Neuronal stem cell (in vitro differentiated cells): ENCODE measurements around the gene MTCH1.
A peak's percentile ranks its signal among the peaks of the same experiment; 100 is the strongest.

Source experiments
- DNase-seq: peaks from one replicate; pipeline ENCODE4 v3.0.0-alpha.2; 2013; ENCODE audit warnings: low spot score
- H2AFZ ChIP-seq: one replicate; pipeline ENCODE4 v1.6.1; 2013; ENCODE audit warnings: mild to moderate bottlenecking, low read length, inconsistent platforms
- H2AK5ac ChIP-seq: 2 replicates; pipeline ENCODE4 v1.6.1; 2013; ENCODE audit warnings: low read depth, mild to moderate bottlenecking, inconsistent platforms, low read length, moderate library complexity, mixed read lengths
- H2BK120ac ChIP-seq: 2 replicates; pipeline ENCODE4 v1.6.1; 2013; ENCODE audit warnings: low read depth, mild to moderate bottlenecking, inconsistent platforms, low read length, moderate library complexity, mixed read lengths
- H2BK12ac ChIP-seq: one replicate; pipeline ENCODE4 v1.6.1; 2013; ENCODE audit warnings: low read length, inconsistent platforms
- H2BK15ac ChIP-seq: 2 replicates; pipeline ENCODE4 v1.6.1; 2013; ENCODE audit warnings: mild to moderate bottlenecking, low read length, inconsistent platforms, mixed read lengths
- H2BK5ac ChIP-seq: one replicate; pipeline ENCODE4 v1.6.1; 2013; ENCODE audit warnings: inconsistent platforms, mild to moderate bottlenecking, low read length, moderate library complexity
- H3K14ac ChIP-seq: one replicate; pipeline ENCODE4 v1.6.1; 2013; ENCODE audit warnings: low read length, inconsistent platforms
- H3K18ac ChIP-seq: 2 replicates; pipeline ENCODE4 v1.6.1; 2013; ENCODE audit warnings: low read length, inconsistent platforms
- H3K23ac ChIP-seq: 2 replicates; pipeline ENCODE4 v1.6.1; 2013; ENCODE audit warnings: low read depth, mild to moderate bottlenecking, mixed read lengths, low read length, inconsistent platforms; ENCODE audit not compliant: poor library complexity
- H3K27ac ChIP-seq: replicated peaks from 3 replicates; pipeline ENCODE4 v1.5.1; 2013; ENCODE audit warnings: low read length, inconsistent platforms
- H3K27me3 ChIP-seq, 3 experiments: 2 replicates each; pipeline ENCODE4 v1.6.1; 2013; ENCODE audit warnings: low read length in 3 of 3, mild to moderate bottlenecking in 2 of 3, inconsistent platforms in 1 of 3, low read depth in 1 of 3, mixed read lengths in 1 of 3, moderate library complexity in 1 of 3; ENCODE audit not compliant: control insufficient read depth in 3 of 3, insufficient read depth in 3 of 3
- H3K36me3 ChIP-seq, 2 donors: replicated peaks in 1 of 2; 2 replicates each; pipeline ENCODE4 v1.6.1; 2013; ENCODE audit warnings: low read length in 2 of 2; ENCODE audit not compliant: control insufficient read depth in 2 of 2, insufficient read depth in 2 of 2
- H3K4ac ChIP-seq: 2 replicates; pipeline ENCODE4 v1.6.1; 2013; ENCODE audit warnings: inconsistent platforms, mild to moderate bottlenecking, low read length, moderate library complexity
- H3K4me1 ChIP-seq, 2 donors: 1 replicate in 1 of 2; 2 replicates in 1 of 2; pipeline ENCODE4 v1.6.1; 2013; ENCODE audit warnings: low read length in 2 of 2, low read depth in 1 of 2; ENCODE audit not compliant: control insufficient read depth in 2 of 2, insufficient read depth in 1 of 2
- H3K4me2 ChIP-seq: one replicate; pipeline ENCODE4 v1.6.1; 2013; ENCODE audit warnings: mild to moderate bottlenecking, low read length, inconsistent platforms; ENCODE audit not compliant: insufficient read depth, poor library complexity, severe bottlenecking
- H3K4me3 ChIP-seq, 2 donors: 2 replicates each; pipeline ENCODE4 v1.5.1; 2013; ENCODE audit warnings: low read length in 2 of 2, mild to moderate bottlenecking in 2 of 2, inconsistent platforms in 1 of 2, moderate library complexity in 1 of 2
- H3K79me1 ChIP-seq: one replicate; pipeline ENCODE4 v1.6.1; 2013; ENCODE audit warnings: low read depth, mild to moderate bottlenecking, inconsistent platforms, low read length, moderate library complexity
- H3K9ac ChIP-seq: one replicate; pipeline ENCODE4 v1.6.1; 2013; ENCODE audit warnings: mild to moderate bottlenecking, low read depth, low read length, inconsistent platforms; ENCODE audit not compliant: poor library complexity
- H3K9me3 ChIP-seq, 2 donors: replicated peaks in 1 of 2; 2 replicates each; pipeline versions ENCODE3 to v1.6.1; 2013; ENCODE audit warnings: low read length in 2 of 2, mild to moderate bottlenecking in 2 of 2, inconsistent platforms in 1 of 2, low read depth in 1 of 2, mixed read lengths in 1 of 2, moderate library complexity in 1 of 2; ENCODE audit not compliant: control insufficient read depth in 2 of 2, insufficient read depth in 1 of 2
- H4K8ac ChIP-seq: one replicate; pipeline ENCODE4 v1.6.1; 2013; ENCODE audit warnings: low read depth, mild to moderate bottlenecking, inconsistent platforms, low read length, moderate library complexity
- H4K91ac ChIP-seq: one replicate; pipeline ENCODE4 v1.6.1; 2013; ENCODE audit warnings: low read length, low read depth, mild to moderate bottlenecking, inconsistent platforms; ENCODE audit not compliant: poor library complexity
- WGBS, 2 donors: extraction: QIAGEN DNeasy Blood & Tissue Kit; methylation state at CpG; one replicate each; pipeline ENCODE4 v1.1.7; 2013; ENCODE audit warnings: missing lambda C conversion rate in 2 of 2, mixed read lengths in 1 of 2; ENCODE audit not compliant: insufficient read length in 2 of 2, insufficient replicate concordance in 1 of 2; ENCODE audit errors: extremely low coverage in 2 of 2; 5-methylcytosine and 5-hydroxymethylcytosine counted together

Gene MTCH1

DNA sequence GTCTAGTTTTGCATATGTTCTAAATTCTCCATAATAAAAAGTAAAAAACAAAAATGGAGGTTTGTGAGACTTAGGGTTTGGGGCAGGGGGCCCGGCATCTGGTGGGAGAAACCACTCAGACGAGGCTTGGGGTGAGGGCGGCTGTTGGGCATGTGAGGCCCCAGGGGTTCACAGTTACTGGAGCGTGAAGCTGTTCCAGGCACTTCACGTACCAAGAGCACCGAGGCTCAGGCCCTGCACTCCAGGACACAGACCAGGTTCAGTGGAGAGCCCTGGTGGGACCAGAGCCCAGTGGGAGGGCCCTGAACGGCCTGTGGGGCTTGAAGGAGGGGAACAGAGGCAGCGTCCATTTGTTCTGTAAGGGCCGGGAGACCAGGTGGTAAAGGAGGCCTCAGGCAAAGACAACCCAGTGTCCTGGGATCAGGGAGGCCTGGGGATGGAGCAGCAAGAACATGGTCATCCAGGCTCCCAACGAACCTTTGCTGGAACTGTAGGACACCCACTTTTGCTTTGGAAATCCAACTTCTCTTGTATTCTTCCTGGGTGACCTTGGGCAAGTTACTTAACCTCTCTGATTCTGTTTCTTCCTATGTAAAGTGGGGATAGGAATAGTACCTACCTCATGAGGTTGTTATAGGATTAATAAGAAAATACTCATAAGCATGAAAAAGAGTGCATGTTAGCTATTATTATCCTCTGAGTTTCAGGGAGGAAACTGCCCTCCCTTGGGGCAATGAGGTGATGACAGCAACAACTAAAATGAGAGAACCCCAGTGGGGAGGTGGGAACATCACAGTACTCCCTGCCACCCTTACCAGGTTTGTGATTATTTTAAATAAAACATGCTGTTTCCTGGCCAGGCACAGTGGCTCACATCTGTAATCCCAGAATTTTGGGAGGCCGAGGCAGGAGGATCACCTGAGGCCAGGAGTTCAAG lies 18.3 kb upstream of the MTCH1 start:
- H3K23ac ChIP-seq: no peak overlapping the region
- no peaks in the 10 kb centered on the region for H3K36me3 ChIP-seq
- DNase-seq: no peak
- H2BK120ac ChIP-seq: no peak overlapping the region
- no peak overlapping the region for H3K4ac ChIP-seq
- no peak overlapping the region for H3K27ac ChIP-seq
- peak overlapping the region; percentile 31 for H3K18ac ChIP-seq
- H2BK12ac ChIP-seq: no peak overlapping the region
- no peak overlapping the region for H3K9ac ChIP-seq
- WGBS, 2 donors: no CpG with 5 or more reads among the region's 11 CpGs
- no peaks in the 10 kb centered on the region for H3K79me1 ChIP-seq
- no peak overlapping the region for H4K91ac ChIP-seq
- H3K4me3 ChIP-seq: no peak overlapping the region
- H2BK5ac ChIP-seq: no peak overlapping the region
- peaks cover 0 to 39% (median 0%) of the 10 kb centered on the region in 3 experiments for H3K27me3 ChIP-seq
- H4K8ac ChIP-seq: no peak overlapping the region
- no peak overlapping the region for H3K14ac ChIP-seq
- no peak overlapping the region for H2AK5ac ChIP-seq
- no peaks in the 10 kb centered on the region for H3K9me3 ChIP-seq
- no peak overlapping the region for H3K4me2 ChIP-seq
- no peak overlapping the region for H2BK15ac ChIP-seq
- H3K4me1 ChIP-seq: peaks cover under 1 to 2% of the 10 kb centered on the region in 2 donors
- no peak overlapping the region for H2AFZ ChIP-seq

DNA sequence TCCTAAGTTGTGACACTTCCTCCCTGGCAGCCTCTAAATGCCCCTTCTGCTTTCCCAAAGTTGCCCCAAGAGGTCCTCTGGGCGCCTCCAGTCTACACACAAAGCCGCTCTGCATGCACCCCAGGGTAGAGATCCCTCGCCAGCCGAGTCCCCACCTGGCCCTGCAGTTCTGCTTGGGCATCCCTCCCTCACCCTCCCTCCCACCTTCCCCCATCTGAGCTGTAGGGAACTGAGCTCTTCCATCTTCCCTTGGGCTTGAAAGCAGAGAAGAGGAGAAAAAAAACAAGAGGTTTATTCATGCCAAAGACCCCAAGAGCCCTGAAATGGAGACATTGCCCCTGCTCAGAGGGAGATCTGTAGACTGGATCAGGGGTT lies 13.7 kb upstream of the MTCH1 start:
- Histone ChIP-seq H3K4ac (no peak overlapping the region), H3K4me2 (no peak overlapping the region), H2AFZ (no peak overlapping the region), H3K36me3 (no peaks in the 10 kb centered on the region), H4K8ac (no peak overlapping the region), H4K91ac (no peak overlapping the region), H3K23ac (no peak overlapping the region), H3K27me3 (peaks cover 0 to 9% (median 0%) of the 10 kb centered on the region in 3 experiments), H2BK15ac (no peak overlapping the region), H3K9me3 (no peaks in the 10 kb centered on the region), H3K4me1 (peaks cover 23 to 25% of the 10 kb centered on the region in 2 donors), H3K4me3 (no peak overlapping the region), H3K14ac (no peak overlapping the region), H2BK12ac (no peak overlapping the region), H2BK5ac (no peak overlapping the region), H2BK120ac (no peak overlapping the region), H3K79me1 (no peaks in the 10 kb centered on the region), H3K18ac (no peak overlapping the region), H2AK5ac (no peak overlapping the region), H3K9ac (no peak overlapping the region), H3K27ac (no peak overlapping the region)
- WGBS, 2 donors: no CpG with 5 or more reads among the region's 4 CpGs
- DNase-seq: no peak

- Histone ChIP-seq H4K91ac (no peak overlapping the region), H3K27ac (peak overlapping the region; percentile 33), H3K9ac (no peak overlapping the region), H3K4ac (no peak overlapping the region), H3K36me3 (no peaks in the 10 kb centered on the region), H3K23ac (no peak overlapping the region), H2AFZ (peak overlapping the region; percentile 91), H3K4me3 (no peak overlapping the region), H3K9me3 (no peaks in the 10 kb centered on the region), H3K4me2 (no peak overlapping the region), H3K27me3 (peaks cover 0 to 9% (median 0%) of the 10 kb centered on the region in 3 experiments), H3K18ac (peak overlapping the region; percentile 64), H2BK12ac (no peak overlapping the region), H3K79me1 (no peaks in the 10 kb centered on the region), H3K14ac (no peak overlapping the region), H4K8ac (no peak overlapping the region), H2BK5ac (no peak overlapping the region), H2AK5ac (no peak overlapping the region), H3K4me1 (peaks cover 23 to 25% of the 10 kb centered on the region in 2 donors), H2BK15ac (no peak overlapping the region), H2BK120ac (no peak overlapping the region)
- WGBS, 2 donors: no CpG with 5 or more reads among the region's 15 CpGs
- DNase-seq: no peak
Observed at GRCh38 chr6:36999061-36999750, 13.2 kb upstream of the MTCH1 start.

DNA sequence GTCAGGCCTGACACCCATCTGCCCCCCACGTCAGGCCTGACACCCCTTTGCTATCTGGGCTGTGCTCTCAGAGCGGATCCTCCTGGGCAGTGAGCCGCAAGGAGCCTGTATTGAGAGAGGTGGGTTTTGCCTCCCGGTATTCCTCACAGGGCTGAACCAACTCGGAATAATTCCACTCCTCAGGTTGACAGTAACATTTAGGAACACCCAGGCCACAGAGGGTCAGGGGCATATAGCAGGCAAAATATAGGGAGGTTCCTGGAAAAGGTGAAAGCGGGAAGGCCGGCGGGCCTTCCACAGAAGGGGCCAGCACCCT lies 12.7 kb upstream of the MTCH1 start:
- Histone ChIP-seq H2BK12ac (peak overlapping the region; percentile 80), H3K4me3 (no peak overlapping the region), H2AK5ac (no peak overlapping the region), H3K27ac (peak overlapping the region; percentile 33), H3K4ac (peak overlapping the region; percentile 80), H3K36me3 (no peaks in the 10 kb centered on the region), H4K8ac (no peak overlapping the region), H2AFZ (peak overlapping the region; percentile 91), H4K91ac (peak overlapping the region; percentile 87), H3K23ac (no peak overlapping the region), H3K9me3 (no peaks in the 10 kb centered on the region), H2BK120ac (no peak overlapping the region), H3K9ac (peak overlapping the region; percentile 53), H3K4me1 (peaks cover 23 to 25% of the 10 kb centered on the region in 2 donors), H2BK15ac (peak overlapping the region; percentile 60), H3K4me2 (no peak overlapping the region), H3K18ac (peak overlapping the region; percentile 86), H3K79me1 (no peaks in the 10 kb centered on the region), H2BK5ac (peak overlapping the region; percentile 63), H3K14ac (no peak overlapping the region), H3K27me3 (peaks cover 0 to 9% (median 0%) of the 10 kb centered on the region in 3 experiments)
- no CpG with 5 or more reads among the region's 8 CpGs for WGBS, 2 donors
- no peak for DNase-seq
